SK-N-SH (cell line): ENCODE data around the gene C6.

Experiments
- ELF1 ChIP-seq: IDR thresholded peaks from 2 replicates; pipeline ENCODE4 v1.4.0; 2012
- GABPA ChIP-seq: IDR thresholded peaks from 2 replicates; pipeline ENCODE4 v1.4.0; 2012; ENCODE audit warnings: low read depth, mild to moderate bottlenecking
- JUND ChIP-seq: IDR thresholded peaks from 2 replicates; pipeline ENCODE4 v1.4.0; 2012
- POLR2AphosphoS5 ChIP-seq: IDR thresholded peaks from 2 replicates; pipeline ENCODE4 v1.6.1; 2012; ENCODE audit warnings: low read depth, low read length
- RAD21 ChIP-seq: IDR thresholded peaks from 2 replicates; pipeline ENCODE4 v1.6.1; 2012; ENCODE audit warnings: mild to moderate bottlenecking, low read length
- RFX5 ChIP-seq: IDR thresholded peaks from 2 replicates; pipeline ENCODE4 v1.6.1; 2012; ENCODE audit warnings: mild to moderate bottlenecking, improper control_type of control experiment, low read length
- TF ChIP-seq, protein P1 (sequence below): IDR thresholded peaks from 2 replicates; pipeline ENCODE4; 2012
- TF ChIP-seq, protein P2 (sequence below): fragments of 200-600 bp; sonication (generic); IDR thresholded peaks from 2 replicates; pipeline ENCODE4 v1.6.1; 2017; ENCODE audit warnings: antibody characterized with exemption, mild to moderate bottlenecking, moderate library complexity
- TF ChIP-seq, protein P3 (sequence below): IDR thresholded peaks from 2 replicates; pipeline ENCODE4 v1.4.0; 2012; ENCODE audit warnings: low read depth, borderline replicate concordance

DNA sequence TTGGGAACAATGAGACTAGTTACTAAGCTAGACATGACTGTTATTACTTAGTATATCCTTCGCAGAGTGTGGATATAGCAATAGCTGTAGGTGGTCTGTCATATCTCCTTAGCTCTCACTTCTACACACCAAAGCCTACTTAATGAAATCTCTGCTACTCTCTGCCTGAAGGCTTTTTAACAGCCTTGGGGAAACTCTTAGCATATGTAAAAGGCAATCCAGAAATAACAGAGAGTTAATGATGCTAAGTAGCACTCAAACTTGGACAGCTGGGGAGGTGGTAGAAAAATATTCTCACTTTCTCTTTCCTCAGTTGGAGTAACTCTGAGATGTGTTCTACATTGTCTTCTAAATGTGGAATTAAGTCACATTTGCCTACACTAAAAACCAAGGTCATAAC is 30.2 kb upstream of the C6 start:
- TF ChIP-seq, protein P1, sequence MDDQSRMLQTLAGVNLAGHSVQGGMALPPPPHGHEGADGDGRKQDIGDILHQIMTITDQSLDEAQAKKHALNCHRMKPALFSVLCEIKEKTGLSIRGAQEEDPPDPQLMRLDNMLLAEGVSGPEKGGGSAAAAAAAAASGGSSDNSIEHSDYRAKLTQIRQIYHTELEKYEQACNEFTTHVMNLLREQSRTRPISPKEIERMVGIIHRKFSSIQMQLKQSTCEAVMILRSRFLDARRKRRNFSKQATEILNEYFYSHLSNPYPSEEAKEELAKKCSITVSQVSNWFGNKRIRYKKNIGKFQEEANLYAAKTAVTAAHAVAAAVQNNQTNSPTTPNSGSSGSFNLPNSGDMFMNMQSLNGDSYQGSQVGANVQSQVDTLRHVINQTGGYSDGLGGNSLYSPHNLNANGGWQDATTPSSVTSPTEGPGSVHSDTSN: no peak
- TF ChIP-seq RFX5 (no peak), GABPA (no peak), POLR2AphosphoS5 (no peak), ELF1 (no peak), JUND (no peak), RAD21 (no peak)
- TF ChIP-seq, protein P2, sequence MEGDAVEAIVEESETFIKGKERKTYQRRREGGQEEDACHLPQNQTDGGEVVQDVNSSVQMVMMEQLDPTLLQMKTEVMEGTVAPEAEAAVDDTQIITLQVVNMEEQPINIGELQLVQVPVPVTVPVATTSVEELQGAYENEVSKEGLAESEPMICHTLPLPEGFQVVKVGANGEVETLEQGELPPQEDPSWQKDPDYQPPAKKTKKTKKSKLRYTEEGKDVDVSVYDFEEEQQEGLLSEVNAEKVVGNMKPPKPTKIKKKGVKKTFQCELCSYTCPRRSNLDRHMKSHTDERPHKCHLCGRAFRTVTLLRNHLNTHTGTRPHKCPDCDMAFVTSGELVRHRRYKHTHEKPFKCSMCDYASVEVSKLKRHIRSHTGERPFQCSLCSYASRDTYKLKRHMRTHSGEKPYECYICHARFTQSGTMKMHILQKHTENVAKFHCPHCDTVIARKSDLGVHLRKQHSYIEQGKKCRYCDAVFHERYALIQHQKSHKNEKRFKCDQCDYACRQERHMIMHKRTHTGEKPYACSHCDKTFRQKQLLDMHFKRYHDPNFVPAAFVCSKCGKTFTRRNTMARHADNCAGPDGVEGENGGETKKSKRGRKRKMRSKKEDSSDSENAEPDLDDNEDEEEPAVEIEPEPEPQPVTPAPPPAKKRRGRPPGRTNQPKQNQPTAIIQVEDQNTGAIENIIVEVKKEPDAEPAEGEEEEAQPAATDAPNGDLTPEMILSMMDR: no peak
- TF ChIP-seq, protein P3, sequence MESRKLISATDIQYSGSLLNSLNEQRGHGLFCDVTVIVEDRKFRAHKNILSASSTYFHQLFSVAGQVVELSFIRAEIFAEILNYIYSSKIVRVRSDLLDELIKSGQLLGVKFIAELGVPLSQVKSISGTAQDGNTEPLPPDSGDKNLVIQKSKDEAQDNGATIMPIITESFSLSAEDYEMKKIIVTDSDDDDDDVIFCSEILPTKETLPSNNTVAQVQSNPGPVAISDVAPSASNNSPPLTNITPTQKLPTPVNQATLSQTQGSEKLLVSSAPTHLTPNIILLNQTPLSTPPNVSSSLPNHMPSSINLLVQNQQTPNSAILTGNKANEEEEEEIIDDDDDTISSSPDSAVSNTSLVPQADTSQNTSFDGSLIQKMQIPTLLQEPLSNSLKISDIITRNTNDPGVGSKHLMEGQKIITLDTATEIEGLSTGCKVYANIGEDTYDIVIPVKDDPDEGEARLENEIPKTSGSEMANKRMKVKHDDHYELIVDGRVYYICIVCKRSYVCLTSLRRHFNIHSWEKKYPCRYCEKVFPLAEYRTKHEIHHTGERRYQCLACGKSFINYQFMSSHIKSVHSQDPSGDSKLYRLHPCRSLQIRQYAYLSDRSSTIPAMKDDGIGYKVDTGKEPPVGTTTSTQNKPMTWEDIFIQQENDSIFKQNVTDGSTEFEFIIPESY: no peak
